DOHH2 (cell line): ENCODE measurements around the gene VSTM2L.
"Not testable (repeated sequence)": the region's sequence is repeated elsewhere in the genome, so short reads cannot be mapped to it uniquely, and the experiment has no call there.

ENCODE experiments used
- H3F3A ChIP-seq: fragments of 200-600 bp; sonication (generic), shearing (Covaris generic); 2 replicates; pipeline ENCODE4 v1.6.0; 2016; ENCODE audit warnings: antibody characterized with exemption, mild to moderate bottlenecking; ENCODE audit not compliant: control insufficient read depth, insufficient read depth
- H3K27ac ChIP-seq: fragments of 200-600 bp; sonication (generic); 2 replicates; pipeline ENCODE4 v1.5.1; 2014; ENCODE audit warnings: low read depth, mild to moderate bottlenecking, low read length, moderate library complexity
- H3K27me3 ChIP-seq: fragments of 200-600 bp; sonication (generic); 2 replicates; pipeline ENCODE4 v1.6.1; 2014; ENCODE audit warnings: mild to moderate bottlenecking, low read length, mixed read lengths; ENCODE audit not compliant: control insufficient read depth
- H3K36me3 ChIP-seq: fragments of 200-600 bp; sonication (generic); 2 replicates; pipeline ENCODE4 v1.6.1; 2014; ENCODE audit warnings: mild to moderate bottlenecking, low read length, moderate library complexity, mixed read lengths; ENCODE audit not compliant: control insufficient read depth
- H3K4me1 ChIP-seq: fragments of 200-600 bp; sonication (generic); 2 replicates; pipeline ENCODE4 v1.6.1; 2014; ENCODE audit warnings: mild to moderate bottlenecking, low read length, mixed read lengths; ENCODE audit not compliant: control insufficient read depth
- H3K4me2 ChIP-seq: fragments of 200-600 bp; sonication (generic); 2 replicates; pipeline ENCODE4 v1.6.0; 2014; ENCODE audit warnings: mild to moderate bottlenecking, low read length, moderate library complexity
- H3K4me3 ChIP-seq: fragments of 200-600 bp; sonication (generic); 2 replicates; pipeline ENCODE4 v1.5.1; 2014; ENCODE audit warnings: mild to moderate bottlenecking, low read length, mixed read lengths
- H3K79me2 ChIP-seq: fragments of 200-600 bp; sonication (generic); 2 replicates; pipeline ENCODE4 v1.6.1; 2014; ENCODE audit warnings: mild to moderate bottlenecking, low read length, mixed read lengths; ENCODE audit not compliant: control insufficient read depth
- H3K9me2 ChIP-seq: fragments of 200-600 bp; sonication (generic); replicated peaks from 2 replicates; pipeline ENCODE4 v1.6.1; 2014; ENCODE audit warnings: mild to moderate bottlenecking, low read length, mixed read lengths; ENCODE audit not compliant: control insufficient read depth
- H3K9me3 ChIP-seq: fragments of 200-600 bp; sonication (generic); 2 replicates; pipeline ENCODE4 v1.6.1; 2014; ENCODE audit warnings: antibody characterized with exemption, low read length, mixed read lengths; ENCODE audit not compliant: control insufficient read depth, insufficient read depth
- H4K20me1 ChIP-seq: fragments of 200-600 bp; sonication (generic); 2 replicates; pipeline ENCODE4 v1.6.0; 2014; ENCODE audit warnings: low read depth, mild to moderate bottlenecking, antibody characterized with exemption, low read length, moderate library complexity; ENCODE audit not compliant: control insufficient read depth, insufficient read depth
- CTCF ChIP-seq: fragments of 200-600 bp; sonication (generic); IDR thresholded peaks from one replicate; pipeline ENCODE4 v1.5.1; 2014; ENCODE audit warnings: antibody characterized with exemption, mild to moderate bottlenecking, low read depth, low read length; ENCODE audit not compliant: poor library complexity, severe bottlenecking
- EZH2phosphoT487 ChIP-seq: fragments of 200-600 bp; sonication (generic); IDR thresholded peaks from 2 replicates; pipeline ENCODE4 v1.6.1; 2017; ENCODE audit warnings: borderline replicate concordance, mild to moderate bottlenecking, antibody characterized with exemption, low read length, moderate library complexity, mixed read lengths

The VSTM2L gene, protein sequence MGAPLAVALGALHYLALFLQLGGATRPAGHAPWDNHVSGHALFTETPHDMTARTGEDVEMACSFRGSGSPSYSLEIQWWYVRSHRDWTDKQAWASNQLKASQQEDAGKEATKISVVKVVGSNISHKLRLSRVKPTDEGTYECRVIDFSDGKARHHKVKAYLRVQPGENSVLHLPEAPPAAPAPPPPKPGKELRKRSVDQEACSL

DNA sequence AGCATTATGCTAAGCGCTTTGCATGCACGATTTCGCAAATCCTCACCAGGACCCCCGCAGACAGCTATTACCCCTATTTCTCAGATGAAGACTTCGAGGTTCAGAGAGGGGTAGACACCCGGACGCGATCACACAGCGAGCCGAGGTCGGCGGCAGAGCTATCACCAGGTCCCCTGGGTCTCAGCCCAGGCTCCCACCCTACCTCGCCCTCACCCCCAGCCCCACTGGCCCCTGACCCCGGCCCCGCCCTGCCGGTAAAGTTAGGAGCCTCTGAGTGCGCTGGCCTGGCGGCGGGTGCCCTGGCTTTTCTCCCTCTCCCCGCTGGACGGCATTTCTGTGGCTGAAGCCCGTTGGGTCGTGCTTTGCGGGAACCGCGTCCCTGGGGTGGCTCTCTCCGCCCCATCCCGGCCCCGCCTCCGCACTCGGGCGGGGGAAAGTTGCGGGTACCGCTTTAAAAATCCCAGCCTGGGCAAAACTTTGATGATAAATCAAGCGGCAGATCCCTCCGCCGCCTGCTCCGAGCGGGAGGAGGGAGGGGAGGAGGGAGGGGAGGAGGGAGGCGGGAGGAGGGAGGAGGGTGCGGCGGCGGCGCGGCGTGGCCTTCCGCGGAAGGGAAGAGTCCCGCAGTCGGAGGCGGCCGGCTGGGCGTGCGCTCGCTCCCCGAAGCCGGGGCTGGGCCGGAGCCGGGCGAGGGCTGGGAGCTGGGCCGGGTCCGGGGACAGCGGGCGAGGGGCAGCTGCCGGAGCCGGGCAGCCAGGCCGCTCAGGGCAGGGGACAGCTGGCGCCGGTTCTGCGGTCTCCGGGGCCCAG, at the start of gene VSTM2L:
Gene VSTM2L, plus strand, starts transcription at position 624 of the 810 bp plus-strand sequence. CDS start 224 bp downstream, outside the sequence.
- H3K4me2 ChIP-seq, result no peak within 1 kb of the TSS

DNA sequence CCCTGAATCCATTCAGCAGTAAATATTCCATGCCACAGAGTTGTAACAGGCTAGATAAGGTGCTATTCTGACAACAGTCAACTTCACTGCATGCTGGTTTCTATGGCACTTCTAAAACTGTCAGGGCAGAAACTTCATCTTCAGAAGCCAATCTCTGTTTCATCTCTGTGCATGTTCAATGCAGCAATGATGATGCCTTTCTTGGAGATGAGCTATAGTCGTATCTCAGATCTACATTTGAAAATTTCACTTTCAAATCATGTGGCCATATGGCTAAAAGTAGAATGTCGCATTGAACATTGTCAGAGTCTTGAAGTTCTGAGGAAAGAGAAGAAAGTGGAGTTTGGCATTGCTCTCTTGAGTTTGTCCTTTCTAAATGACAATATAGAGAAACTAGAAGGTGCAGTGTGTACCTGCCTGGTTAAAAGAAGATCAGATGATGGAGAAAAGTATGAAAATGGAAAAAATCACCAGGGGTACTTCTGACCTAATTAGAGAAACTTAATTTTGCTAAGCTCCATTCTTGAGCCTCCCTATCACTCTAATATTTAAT, 49.0 kb upstream of the VSTM2L start:
- H3K4me3 ChIP-seq, result no peak overlapping the region
- H3K36me3 ChIP-seq, result no peaks in the 10 kb centered on the region; the same call in 1 of the 2 replicates
- H3K27ac ChIP-seq, result no peak overlapping the region
- H3F3A ChIP-seq, result no peaks in the 10 kb centered on the region
- H3K4me2 ChIP-seq, result no peak overlapping the region; the same call in 1 of the 2 replicates
- no peaks in the 10 kb centered on the region for H3K9me2 ChIP-seq
- no peaks in the 10 kb centered on the region for H3K27me3 ChIP-seq
- no peak for TF ChIP-seq EZH2phosphoT487
- no peak for TF ChIP-seq CTCF
- H3K4me1 ChIP-seq, result peaks cover 22% of the 10 kb centered on the region
- H3K79me2 ChIP-seq, result no peaks in the 10 kb centered on the region
- H3K9me3 ChIP-seq, result no peaks in the 10 kb centered on the region
- 0 out of 2 replicates have a peak, but pooled peaks cover 4% of the 10 kb centered on the region for H4K20me1 ChIP-seq

More for the DNA sequence above, at the start of gene VSTM2L:
- TF ChIP-seq EZH2phosphoT487 (no peak), CTCF (no peak)
- Histone ChIP-seq H4K20me1 (no peaks in the 10 kb centered on the region; the same call in 1 of the 2 replicates), H3K9me3 (no peaks in the 10 kb centered on the region), H3K36me3 (no peaks in the 10 kb centered on the region), H3K27me3 (peaks cover 6% of the 10 kb centered on the region; the same call in 1 of the 2 replicates), H3K27ac (no peak within 1 kb of the TSS), H3F3A (no peaks in the 10 kb centered on the region), H3K9me2 (no peaks in the 10 kb centered on the region), H3K79me2 (no peaks in the 10 kb centered on the region), H3K4me1 (no peaks in the 10 kb centered on the region), H3K4me3 (no peak within 1 kb of the TSS)

DNA sequence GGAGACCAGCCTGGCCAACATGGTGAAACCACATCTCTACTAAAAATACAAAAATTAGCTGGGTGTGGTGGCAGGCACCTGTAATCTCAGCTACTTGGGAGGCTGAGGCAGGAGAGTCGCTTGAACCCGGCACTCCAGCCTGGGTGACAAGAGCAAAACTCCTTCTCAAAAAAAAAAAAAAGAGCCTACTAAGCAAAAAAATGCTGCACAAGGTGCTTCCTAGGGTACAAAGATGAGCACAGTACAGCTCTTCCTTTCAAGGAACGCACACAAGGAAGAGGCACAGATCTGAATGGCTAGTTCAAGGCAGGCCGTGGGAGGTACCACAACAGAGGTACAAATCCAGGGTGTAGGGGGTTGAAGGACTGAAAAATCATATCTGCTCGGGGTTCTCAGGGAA, 46.9 kb upstream of the VSTM2L start:
- not testable (repeated sequence) for H3K9me2 ChIP-seq, H3K27me3 ChIP-seq, H3F3A ChIP-seq, H3K4me2 ChIP-seq, H3K79me2 ChIP-seq, H4K20me1 ChIP-seq, H3K4me3 ChIP-seq, H3K27ac ChIP-seq, H3K9me3 ChIP-seq
- H3K36me3 ChIP-seq, result peaks cover 11% of the 10 kb centered on the region
- H3K4me1 ChIP-seq, result peaks cover 18% of the 10 kb centered on the region
